Liver (tissue), 9 donors: Measurements from ENCODE around the gene PNPLA3. TPM values are rescaled to one million over a fixed set of nuclear protein-coding genes. Genes with fewer than 3 reads are reported as not detected.

Experiments used
- DNase-seq: peaks from one replicate; pipeline ENCODE4 v3.0.0-alpha.2; 2017; ENCODE audit warnings: low spot score
- H3K27ac ChIP-seq, 2 donors: one replicate each; pipeline ENCODE4 v1.7.0; 2013; ENCODE audit warnings: inconsistent platforms in 2 of 2, low read length in 2 of 2, control low read depth in 1 of 2, low read depth in 1 of 2, mild to moderate bottlenecking in 1 of 2
- H3K27me3 ChIP-seq, 4 donors: one replicate each; pipeline versions ENCODE4 v1.6.1 to v1.7.0; 2013; ENCODE audit warnings: low read length in 3 of 4, inconsistent platforms in 1 of 4, mild to moderate bottlenecking in 1 of 4, moderate library complexity in 1 of 4; ENCODE audit not compliant: control insufficient read depth in 4 of 4, insufficient read depth in 4 of 4
- H3K36me3 ChIP-seq, 4 donors: one replicate each; pipeline versions ENCODE4 v1.6.1 to v1.7.0; 2013; ENCODE audit warnings: low read length in 3 of 4, mild to moderate bottlenecking in 3 of 4, low read depth in 1 of 4, moderate library complexity in 1 of 4; ENCODE audit not compliant: control insufficient read depth in 4 of 4, insufficient read depth in 3 of 4
- H3K4me1 ChIP-seq, 4 donors: one replicate each; pipeline versions ENCODE4 v1.6.1 to v1.7.0; 2013; ENCODE audit warnings: low read length in 3 of 4, mild to moderate bottlenecking in 3 of 4, moderate library complexity in 1 of 4; ENCODE audit not compliant: control insufficient read depth in 4 of 4, insufficient read depth in 4 of 4
- H3K4me3 ChIP-seq, 3 donors: one replicate each; pipeline versions ENCODE4 v1.6.1 to v1.7.0; 2013; ENCODE audit warnings: low read length in 3 of 3, control low read depth in 1 of 3, low read depth in 1 of 3, mild to moderate bottlenecking in 1 of 3
- H3K9ac ChIP-seq, 2 donors: one replicate each; pipeline ENCODE4 v1.7.0; 2013; ENCODE audit warnings: low read length in 2 of 2, mild to moderate bottlenecking in 2 of 2, moderate library complexity in 2 of 2, control low read depth in 1 of 2, low read depth in 1 of 2
- H3K9me3 ChIP-seq, 4 donors: one replicate each; pipeline versions ENCODE4 v1.6.1 to v1.7.0; 2013; ENCODE audit warnings: low read length in 3 of 4; ENCODE audit not compliant: control insufficient read depth in 4 of 4
- ATF3 ChIP-seq: IDR thresholded peaks from 2 replicates; pipeline ENCODE4 v1.6.1; 2016; ENCODE audit warnings: antibody characterized with exemption
- EGR1 ChIP-seq, 2 donors: IDR thresholded peaks; 2 replicates each; pipeline ENCODE4 v1.6.1; 2016 to 2018; ENCODE audit warnings: antibody characterized with exemption in 2 of 2, low read depth in 2 of 2
- FOXA1 ChIP-seq: IDR thresholded peaks from 2 replicates; pipeline ENCODE4 v1.6.1; 2016; ENCODE audit warnings: antibody characterized with exemption
- FOXA2 ChIP-seq: IDR thresholded peaks from 2 replicates; pipeline ENCODE4 v1.6.1; 2016; ENCODE audit warnings: antibody characterized with exemption
- GABPA ChIP-seq, 2 donors: IDR thresholded peaks in 1 of 2; conservative IDR thresholded peaks in 1 of 2; 2 replicates each; pipeline ENCODE4 v1.6.1; 2016; ENCODE audit warnings: antibody characterized with exemption in 2 of 2, mild to moderate bottlenecking in 1 of 2, moderate library complexity in 1 of 2
- HNF4A ChIP-seq, 2 donors: conservative IDR thresholded peaks; 2 replicates each; pipeline ENCODE4 v1.6.1; 2016; ENCODE audit warnings: antibody characterized with exemption in 2 of 2, mild to moderate bottlenecking in 2 of 2
- HNF4G ChIP-seq: IDR thresholded peaks from 2 replicates; pipeline ENCODE4 v1.6.1; 2016; ENCODE audit warnings: antibody characterized with exemption
- JUND ChIP-seq, 2 donors: IDR thresholded peaks; 2 replicates each; pipeline ENCODE4 v1.6.1; 2016; ENCODE audit warnings: antibody characterized with exemption in 2 of 2
- MAX ChIP-seq: IDR thresholded peaks from 2 replicates; pipeline ENCODE4 v1.6.1; 2016; ENCODE audit warnings: antibody characterized with exemption
- RAD21 ChIP-seq, 2 donors: IDR thresholded peaks; 2 replicates each; pipeline ENCODE4 v1.6.1; 2016; ENCODE audit warnings: antibody characterized with exemption in 2 of 2, mild to moderate bottlenecking in 2 of 2
- REST ChIP-seq: IDR thresholded peaks from 2 replicates; pipeline ENCODE4 v1.6.1; 2016; ENCODE audit warnings: antibody characterized with exemption, mild to moderate bottlenecking
- RXRA ChIP-seq, 2 donors: IDR thresholded peaks; 2 replicates each; pipeline ENCODE4 v1.6.1; 2017 to 2018; ENCODE audit warnings: antibody characterized with exemption in 2 of 2, mild to moderate bottlenecking in 1 of 2
- SP1 ChIP-seq: IDR thresholded peaks from 2 replicates; pipeline ENCODE4 v1.6.1; 2018; ENCODE audit warnings: antibody characterized with exemption, mild to moderate bottlenecking
- TAF1 ChIP-seq: conservative IDR thresholded peaks from 2 replicates; pipeline ENCODE4 v1.6.1; 2016; ENCODE audit warnings: antibody characterized with exemption, mild to moderate bottlenecking
- YY1 ChIP-seq: IDR thresholded peaks from 2 replicates; pipeline ENCODE4 v1.6.1; 2016; ENCODE audit warnings: antibody characterized with exemption, mild to moderate bottlenecking
- ZBTB33 ChIP-seq: IDR thresholded peaks from 2 replicates; pipeline ENCODE4 v1.6.1; 2016; ENCODE audit warnings: antibody characterized with exemption
- WGBS: extraction: QIAGEN DNeasy Blood & Tissue Kit; methylation state at CpG from one replicate; pipeline ENCODE4 v1.1.7; 2013; 5-methylcytosine and 5-hydroxymethylcytosine counted together
- polyA plus RNA-seq, 2 donors: library from polyadenylated mRNA; stranded (reverse) in 1 of 2; unstranded in 1 of 2; fragments of 200-250 nt in 1 of 2; fragments of >200 nt in 1 of 2; fragmentation: Nextera tagmentation in 1 of 2; extraction: Ambion mirVana in 1 of 2; gene quantifications; one replicate each; pipeline versions ENCODE4 v1.2.1 to v1.2.3, GENCODE V29; 2013 to 2015
- total RNA-seq, 2 donors: library from RNA; depleted of rRNA; stranded (reverse); fragments of >200 nt; gene quantifications; one replicate each; pipeline ENCODE4 v1.2.3, GENCODE V29; 2014
- TF ChIP-seq, protein P1 (sequence below): fragments of 150-350 bp; IDR thresholded peaks from 2 replicates; pipeline ENCODE4 v1.5.1; 2017; ENCODE audit warnings: improper control_type of control experiment, low read depth, low read length; ENCODE audit not compliant: missing input control
- donor health status: healthy.
- donor health status: healthy.
- donor health status: healthy.
- donor health status: healthy.
- donor health status: healthy.

The PNPLA3 gene
- total and polyA plus RNA-seq, 4 donors = 15.9 to 59.1 (median 24.8) TPM

GRCh38 chr22:43956805-43957463 is 33.3 kb downstream of the PNPLA3 start:
- H3K9me3 ChIP-seq = no peaks in the 10 kb centered on the region
- H3K27me3 ChIP-seq = no peaks in the 10 kb centered on the region
- H3K9ac ChIP-seq = no peak overlapping the region
- no peak overlapping the region for H3K27ac ChIP-seq
- H3K36me3 ChIP-seq = no peaks in the 10 kb centered on the region
- no peak for DNase-seq
- WGBS = 35% methylated on average over 9 of the region's 9 CpGs
- peak overlapping the region in 1 of 3 donors; percentile 76 for H3K4me3 ChIP-seq
- peak; percentile 10 to 12 for TF ChIP-seq RXRA (IDR thresholded peaks at IDR 0.05)
- TF ChIP-seq HNF4A (conservative IDR thresholded peaks at IDR 0.05) = peak in 1 of 2 donors; percentile 7
- peak; percentile 62 for TF ChIP-seq YY1
- no peak for TF ChIP-seq REST
- peaks cover 6 to 33% (median 22%) of the 10 kb centered on the region in 4 donors for H3K4me1 ChIP-seq

- DNase-seq = no peak
- no peaks in the 10 kb centered on the region for H3K27me3 ChIP-seq
- no peaks in the 10 kb centered on the region for H3K36me3 ChIP-seq
- H3K4me3 ChIP-seq = no peak overlapping the region
- H3K9ac ChIP-seq = no peak overlapping the region
- WGBS = 82% methylated on average over 11 of the region's 11 CpGs
- no peak overlapping the region for H3K27ac ChIP-seq
- H3K4me1 ChIP-seq = peaks cover 6 to 33% (median 22%) of the 10 kb centered on the region in 4 donors
- TF ChIP-seq HNF4A (conservative IDR thresholded peaks at IDR 0.05) = no peak
- TF ChIP-seq FOXA1 = no peak
- no peak for TF ChIP-seq JUND (IDR thresholded peaks at IDR 0.05)
- TF ChIP-seq SP1 = no peak
- no peak for TF ChIP-seq MAX
- TF ChIP-seq RAD21 (IDR thresholded peaks at IDR 0.05) = no peak
- TF ChIP-seq EGR1 (IDR thresholded peaks at IDR 0.05; ENCODE audit: low read depth in 2 of 2) = no peak
- TF ChIP-seq REST = no peak
- no peak for TF ChIP-seq GABPA (IDR thresholded peaks at IDR 0.05 in 1 of 2, conservative IDR thresholded peaks at IDR 0.05 in 1 of 2)
- TF ChIP-seq FOXA2 = no peak
- TF ChIP-seq TAF1 = no peak
- no peak for TF ChIP-seq RXRA (IDR thresholded peaks at IDR 0.05)
- TF ChIP-seq ZBTB33 = no peak
- no peak for TF ChIP-seq YY1
- no peak for TF ChIP-seq ATF3
- TF ChIP-seq HNF4G = no peak
- TF ChIP-seq, protein P1, sequence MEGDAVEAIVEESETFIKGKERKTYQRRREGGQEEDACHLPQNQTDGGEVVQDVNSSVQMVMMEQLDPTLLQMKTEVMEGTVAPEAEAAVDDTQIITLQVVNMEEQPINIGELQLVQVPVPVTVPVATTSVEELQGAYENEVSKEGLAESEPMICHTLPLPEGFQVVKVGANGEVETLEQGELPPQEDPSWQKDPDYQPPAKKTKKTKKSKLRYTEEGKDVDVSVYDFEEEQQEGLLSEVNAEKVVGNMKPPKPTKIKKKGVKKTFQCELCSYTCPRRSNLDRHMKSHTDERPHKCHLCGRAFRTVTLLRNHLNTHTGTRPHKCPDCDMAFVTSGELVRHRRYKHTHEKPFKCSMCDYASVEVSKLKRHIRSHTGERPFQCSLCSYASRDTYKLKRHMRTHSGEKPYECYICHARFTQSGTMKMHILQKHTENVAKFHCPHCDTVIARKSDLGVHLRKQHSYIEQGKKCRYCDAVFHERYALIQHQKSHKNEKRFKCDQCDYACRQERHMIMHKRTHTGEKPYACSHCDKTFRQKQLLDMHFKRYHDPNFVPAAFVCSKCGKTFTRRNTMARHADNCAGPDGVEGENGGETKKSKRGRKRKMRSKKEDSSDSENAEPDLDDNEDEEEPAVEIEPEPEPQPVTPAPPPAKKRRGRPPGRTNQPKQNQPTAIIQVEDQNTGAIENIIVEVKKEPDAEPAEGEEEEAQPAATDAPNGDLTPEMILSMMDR = no peak
- no peaks in the 10 kb centered on the region for H3K9me3 ChIP-seq
Observed at GRCh38 chr22:43957871-43958270, 34.3 kb downstream of the PNPLA3 start.
